Measurements from ENCODE around the gene SLC23A2. TPM values are rescaled to one million over a fixed set of nuclear protein-coding genes. Genes with fewer than 3 reads are reported as not detected.
A peak's percentile ranks its signal among the peaks of the same experiment; 100 is the strongest.

Gene SLC23A2
- total RNA-seq, 1 experiment from 2014 or later: 5.9 TPM

GRCh38 chr20:4962241-4962855 lies 39.0 kb downstream of the SLC23A2 start:
- Histone ChIP-seq H3K36me3 (replicated peaks; ENCODE audit: control insufficient read depth, insufficient read depth, low read length) (no peaks in the 10 kb centered on the region), H3K27me3 (ENCODE audit: control insufficient read depth, insufficient read depth, low read length) (no peaks in the 10 kb centered on the region), H3K4me3 (ENCODE audit: insufficient read depth, low read depth, low read length) (no peak overlapping the region)
- no peak for DNase-seq

DNA sequence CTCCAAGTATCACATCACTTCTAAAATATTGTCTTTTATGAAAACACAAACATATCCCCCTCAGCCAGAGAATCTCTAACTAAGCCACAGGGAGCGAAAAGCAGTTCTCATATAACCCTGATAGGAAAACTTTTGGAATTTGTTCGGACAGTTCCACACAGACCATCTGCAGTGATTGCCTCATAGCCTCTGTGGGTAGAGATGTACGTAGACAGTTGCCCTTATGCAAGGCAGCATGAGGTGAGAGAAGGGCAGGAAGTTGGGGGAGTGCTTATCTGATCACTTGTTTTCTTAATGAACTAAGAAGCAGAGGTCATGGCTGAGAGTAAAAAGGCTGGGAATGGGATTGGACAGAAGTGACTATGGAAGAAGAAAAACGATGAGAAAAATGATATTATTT lies 39.6 kb downstream of the SLC23A2 start:
- Histone ChIP-seq H3K4me3 (ENCODE audit: insufficient read depth, low read depth, low read length) (no peak overlapping the region), H3K27me3 (ENCODE audit: control insufficient read depth, insufficient read depth, low read length) (no peaks in the 10 kb centered on the region), H3K36me3 (replicated peaks; ENCODE audit: control insufficient read depth, insufficient read depth, low read length) (no peaks in the 10 kb centered on the region)
- DNase-seq: no peak

- Histone ChIP-seq H3K27me3 (ENCODE audit: control insufficient read depth, insufficient read depth, low read length) (no peaks in the 10 kb centered on the region), H3K36me3 (replicated peaks; ENCODE audit: control insufficient read depth, insufficient read depth, low read length) (no peaks in the 10 kb centered on the region), H3K4me3 (ENCODE audit: insufficient read depth, low read depth, low read length) (no peak overlapping the region)
- DNase-seq: no peak
Observed at GRCh38 chr20:4959592-4959991, 41.7 kb downstream of the SLC23A2 start.

- DNase-seq: no peak
- no peak overlapping the region for H3K4me3 ChIP-seq (ENCODE audit: insufficient read depth, low read depth, low read length)
- no peaks in the 10 kb centered on the region for H3K27me3 ChIP-seq (ENCODE audit: control insufficient read depth, insufficient read depth, low read length)
- H3K36me3 ChIP-seq (replicated peaks; ENCODE audit: control insufficient read depth, insufficient read depth, low read length): no peaks in the 10 kb centered on the region
Observed at GRCh38 chr20:4957939-4958362, 43.4 kb downstream of the SLC23A2 start.

DNA sequence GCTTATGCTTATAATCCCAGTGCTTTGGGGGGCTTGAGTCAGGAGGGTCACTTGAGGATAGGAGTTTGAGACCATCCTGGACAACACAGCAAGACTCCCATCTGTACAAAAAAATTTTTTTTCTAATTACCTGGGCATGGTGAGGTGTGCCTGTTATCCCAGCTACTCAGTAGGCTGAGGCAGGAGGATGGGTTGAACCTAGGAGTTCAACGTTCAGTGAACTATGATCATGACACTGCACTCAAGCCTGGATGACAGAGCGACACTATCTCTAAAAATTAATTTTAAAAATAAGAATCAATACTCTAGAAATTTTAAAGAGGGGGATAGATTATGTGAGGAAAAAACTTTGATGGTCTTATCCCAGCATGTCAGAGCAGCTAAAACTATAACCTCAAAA lies 44.1 kb downstream of the SLC23A2 start:
- Histone ChIP-seq H3K27me3 (ENCODE audit: control insufficient read depth, insufficient read depth, low read length) (no peaks in the 10 kb centered on the region), H3K36me3 (replicated peaks; ENCODE audit: control insufficient read depth, insufficient read depth, low read length) (no peaks in the 10 kb centered on the region), H3K4me3 (ENCODE audit: insufficient read depth, low read depth, low read length) (no peak overlapping the region)
- no peak for DNase-seq

DNA sequence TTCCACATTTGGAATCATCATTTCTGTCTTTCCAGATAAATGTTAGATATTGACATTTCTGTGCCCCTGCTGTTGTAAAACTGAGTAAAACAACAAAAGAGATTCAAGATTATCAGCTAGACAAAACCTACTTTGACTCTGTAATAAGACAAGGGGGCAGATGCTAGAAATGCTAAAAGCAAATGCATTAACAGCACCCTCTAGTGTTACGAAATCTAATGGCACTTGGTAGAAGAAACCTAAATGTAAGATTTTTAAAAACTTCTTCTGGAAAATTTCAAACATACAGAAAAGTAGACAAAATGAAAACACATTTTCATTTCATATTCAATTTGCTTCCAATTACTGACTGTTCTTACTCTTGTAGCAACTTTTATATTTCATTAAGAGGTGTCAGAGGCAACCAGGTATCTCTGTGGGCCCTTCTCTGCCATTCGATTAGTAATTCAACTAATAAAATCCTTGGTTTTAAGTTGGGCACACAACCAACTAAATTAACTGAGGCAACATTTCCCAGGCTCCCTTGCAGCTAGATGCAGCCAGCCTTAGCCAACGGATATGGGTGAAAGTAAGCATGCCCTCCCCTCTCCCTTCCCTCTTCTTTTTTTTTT lies 45.0 kb downstream of the SLC23A2 start:
- H3K4me3 ChIP-seq (ENCODE audit: insufficient read depth, low read depth, low read length): no peak overlapping the region
- H3K27me3 ChIP-seq (ENCODE audit: control insufficient read depth, insufficient read depth, low read length): no peaks in the 10 kb centered on the region
- no peaks in the 10 kb centered on the region for H3K36me3 ChIP-seq (replicated peaks; ENCODE audit: control insufficient read depth, insufficient read depth, low read length)
- peak; percentile 40 for DNase-seq

DNA sequence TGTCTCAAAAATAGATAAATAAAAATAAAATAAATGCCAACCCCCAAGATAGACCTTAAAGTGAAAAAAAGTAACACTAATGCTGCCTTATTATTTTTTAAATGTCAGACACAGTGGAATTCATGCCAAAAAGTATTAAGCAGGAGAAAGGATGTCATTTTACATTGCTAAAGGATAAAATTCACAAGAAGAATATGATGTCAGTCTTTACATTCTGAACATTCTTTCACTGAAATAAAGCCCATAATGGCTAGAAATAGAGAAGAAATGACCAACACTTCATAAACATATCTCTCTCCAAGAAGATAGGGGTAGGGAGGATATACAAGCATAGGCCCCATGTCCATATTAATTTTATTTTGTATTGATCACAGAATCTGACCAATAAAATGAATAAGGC lies 47.4 kb downstream of the SLC23A2 start:
- no peak for DNase-seq
- Histone ChIP-seq H3K36me3 (replicated peaks; ENCODE audit: control insufficient read depth, insufficient read depth, low read length) (no peaks in the 10 kb centered on the region), H3K4me3 (ENCODE audit: insufficient read depth, low read depth, low read length) (no peak overlapping the region)

GRCh38 chr20:4952229-4952628 lies 49.1 kb downstream of the SLC23A2 start:
- DNase-seq: no peak
- no peak overlapping the region for H3K4me3 ChIP-seq (ENCODE audit: insufficient read depth, low read depth, low read length)
- H3K36me3 ChIP-seq (replicated peaks; ENCODE audit: control insufficient read depth, insufficient read depth, low read length): no peaks in the 10 kb centered on the region
- H3K27me3 ChIP-seq (ENCODE audit: control insufficient read depth, insufficient read depth, low read length): no peaks in the 10 kb centered on the region

More for the DNA sequence above, 47.4 kb downstream of the SLC23A2 start:
- H3K27me3 ChIP-seq (ENCODE audit: control insufficient read depth, insufficient read depth, low read length): no peaks in the 10 kb centered on the region

GRCh38 chr20:4951299-4951698 lies 50.0 kb downstream of the SLC23A2 start:
- no peak overlapping the region for H3K4me3 ChIP-seq (ENCODE audit: insufficient read depth, low read depth, low read length)
- no peak for DNase-seq
- H3K27me3 ChIP-seq (ENCODE audit: control insufficient read depth, insufficient read depth, low read length): no peaks in the 10 kb centered on the region

DNA sequence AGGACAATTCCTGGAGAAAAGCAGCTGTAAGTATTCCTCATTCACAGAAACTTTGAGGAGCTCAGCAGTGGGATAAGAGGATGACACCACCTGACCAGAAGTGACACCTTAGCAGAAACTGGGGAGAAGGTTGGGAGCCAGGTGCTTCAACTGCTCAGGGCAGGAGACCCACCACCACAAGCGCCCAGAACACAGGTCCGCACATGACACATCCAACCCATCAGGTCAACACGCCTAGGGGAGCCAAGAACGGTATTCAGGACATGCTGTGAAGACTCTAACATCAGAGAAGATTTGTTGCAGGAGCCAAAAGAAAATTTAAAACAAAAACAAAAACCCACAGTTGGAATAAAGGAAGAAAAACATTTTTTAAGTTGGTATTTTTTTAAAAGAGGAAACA lies 50.5 kb downstream of the SLC23A2 start:
- no peak for DNase-seq
- Histone ChIP-seq H3K27me3 (ENCODE audit: control insufficient read depth, insufficient read depth, low read length) (no peaks in the 10 kb centered on the region), H3K4me3 (ENCODE audit: insufficient read depth, low read depth, low read length) (no peak overlapping the region), H3K36me3 (replicated peaks; ENCODE audit: control insufficient read depth, insufficient read depth, low read length) (no peaks in the 10 kb centered on the region)

More at GRCh38 chr20:4951299-4951698, 50.0 kb downstream of the SLC23A2 start:
- no peaks in the 10 kb centered on the region for H3K36me3 ChIP-seq (replicated peaks; ENCODE audit: control insufficient read depth, insufficient read depth, low read length)

- DNase-seq: no peak
- Histone ChIP-seq H3K4me3 (ENCODE audit: insufficient read depth, low read depth, low read length) (no peak overlapping the region), H3K36me3 (replicated peaks; ENCODE audit: control insufficient read depth, insufficient read depth, low read length) (no peaks in the 10 kb centered on the region), H3K27me3 (ENCODE audit: control insufficient read depth, insufficient read depth, low read length) (no peaks in the 10 kb centered on the region)
Observed at GRCh38 chr20:4950437-4950836, 50.9 kb downstream of the SLC23A2 start.

GRCh38 chr20:4949833-4950178 lies 51.5 kb downstream of the SLC23A2 start:
- DNase-seq: no peak
- H3K27me3 ChIP-seq (ENCODE audit: control insufficient read depth, insufficient read depth, low read length): no peaks in the 10 kb centered on the region
- no peaks in the 10 kb centered on the region for H3K36me3 ChIP-seq (replicated peaks; ENCODE audit: control insufficient read depth, insufficient read depth, low read length)
- H3K4me3 ChIP-seq (ENCODE audit: insufficient read depth, low read depth, low read length): no peak overlapping the region

DNA sequence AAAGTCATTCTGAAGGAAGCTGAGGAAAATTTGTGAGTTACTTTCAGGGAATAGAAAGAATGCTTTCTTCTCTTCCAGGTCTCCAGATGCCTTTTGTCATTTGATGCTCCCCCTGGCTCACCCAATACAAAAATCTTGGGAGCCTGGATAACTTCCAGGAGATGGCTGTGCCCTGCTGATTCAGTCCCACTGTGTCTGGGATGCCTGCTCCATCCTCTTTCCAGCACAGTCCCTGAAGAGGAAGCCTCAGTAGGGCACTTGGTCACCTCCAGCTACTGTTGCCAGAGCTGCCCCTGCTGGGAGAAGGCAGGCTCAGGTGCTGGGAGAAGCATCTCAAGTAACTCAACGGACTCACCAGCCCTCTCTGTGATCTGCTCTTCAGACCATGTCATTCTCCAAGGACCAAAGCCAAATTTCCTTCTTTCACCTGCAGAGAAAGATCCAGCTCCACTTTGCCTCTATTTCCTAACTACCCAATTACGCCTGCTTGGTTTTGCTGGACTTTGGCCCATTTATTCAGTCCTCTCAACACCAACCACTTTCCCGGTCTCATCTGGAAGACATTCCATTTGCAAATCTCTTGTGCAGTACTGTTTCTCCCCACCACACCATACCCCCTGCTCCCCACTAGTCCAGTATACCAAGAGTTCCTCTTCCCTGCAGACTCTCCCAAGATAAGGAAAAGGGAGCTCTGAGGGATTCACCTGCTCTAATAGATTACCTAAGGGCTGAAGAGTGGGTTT lies 53.3 kb downstream of the SLC23A2 start:
- DNase-seq: no peak
- Histone ChIP-seq H3K36me3 (replicated peaks; ENCODE audit: control insufficient read depth, insufficient read depth, low read length) (no peaks in the 10 kb centered on the region), H3K4me3 (ENCODE audit: insufficient read depth, low read depth, low read length) (no peak overlapping the region), H3K27me3 (ENCODE audit: control insufficient read depth, insufficient read depth, low read length) (no peaks in the 10 kb centered on the region)

GRCh38 chr20:4946986-4947385 lies 54.3 kb downstream of the SLC23A2 start:
- H3K27me3 ChIP-seq (ENCODE audit: control insufficient read depth, insufficient read depth, low read length): no peaks in the 10 kb centered on the region
- DNase-seq: no peak
- H3K4me3 ChIP-seq (ENCODE audit: insufficient read depth, low read depth, low read length): no peak overlapping the region
- H3K36me3 ChIP-seq (replicated peaks; ENCODE audit: control insufficient read depth, insufficient read depth, low read length): no peaks in the 10 kb centered on the region

DNA sequence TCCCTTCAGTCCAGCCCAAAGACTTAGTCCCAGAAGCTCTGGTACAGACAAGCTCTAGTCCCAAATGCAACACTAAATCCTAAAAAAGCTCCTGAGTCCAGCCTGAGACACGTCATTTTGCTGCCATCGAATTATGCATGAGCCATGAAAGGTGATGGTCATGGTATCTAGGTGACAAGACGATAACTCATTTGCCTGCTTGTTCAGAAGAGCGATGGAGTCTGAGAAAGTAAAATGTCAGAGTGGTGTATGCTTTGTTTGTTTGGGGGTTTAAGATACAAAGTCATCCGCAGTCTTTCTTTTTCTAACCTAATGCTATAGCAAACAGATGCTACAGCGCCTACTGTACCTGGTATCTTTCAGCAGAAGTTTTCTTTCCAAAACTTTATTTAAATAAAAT lies 54.7 kb downstream of the SLC23A2 start:
- Histone ChIP-seq H3K4me3 (ENCODE audit: insufficient read depth, low read depth, low read length) (no peak overlapping the region), H3K27me3 (ENCODE audit: control insufficient read depth, insufficient read depth, low read length) (no peaks in the 10 kb centered on the region), H3K36me3 (replicated peaks; ENCODE audit: control insufficient read depth, insufficient read depth, low read length) (no peaks in the 10 kb centered on the region)
- DNase-seq: no peak

All from H7 (cell line).